ENCODE results near the gene SH3BP4. TPM values are rescaled to one million over a fixed set of nuclear protein-coding genes. Genes with fewer than 3 reads are reported as not detected.

The SH3BP4 gene
- total and polyA plus RNA-seq, 2 of the 8 experiments (the other 6 are each of a cell fraction or from before 2014, with no cell fraction given): 28.3 to 35.4 TPM

DNA sequence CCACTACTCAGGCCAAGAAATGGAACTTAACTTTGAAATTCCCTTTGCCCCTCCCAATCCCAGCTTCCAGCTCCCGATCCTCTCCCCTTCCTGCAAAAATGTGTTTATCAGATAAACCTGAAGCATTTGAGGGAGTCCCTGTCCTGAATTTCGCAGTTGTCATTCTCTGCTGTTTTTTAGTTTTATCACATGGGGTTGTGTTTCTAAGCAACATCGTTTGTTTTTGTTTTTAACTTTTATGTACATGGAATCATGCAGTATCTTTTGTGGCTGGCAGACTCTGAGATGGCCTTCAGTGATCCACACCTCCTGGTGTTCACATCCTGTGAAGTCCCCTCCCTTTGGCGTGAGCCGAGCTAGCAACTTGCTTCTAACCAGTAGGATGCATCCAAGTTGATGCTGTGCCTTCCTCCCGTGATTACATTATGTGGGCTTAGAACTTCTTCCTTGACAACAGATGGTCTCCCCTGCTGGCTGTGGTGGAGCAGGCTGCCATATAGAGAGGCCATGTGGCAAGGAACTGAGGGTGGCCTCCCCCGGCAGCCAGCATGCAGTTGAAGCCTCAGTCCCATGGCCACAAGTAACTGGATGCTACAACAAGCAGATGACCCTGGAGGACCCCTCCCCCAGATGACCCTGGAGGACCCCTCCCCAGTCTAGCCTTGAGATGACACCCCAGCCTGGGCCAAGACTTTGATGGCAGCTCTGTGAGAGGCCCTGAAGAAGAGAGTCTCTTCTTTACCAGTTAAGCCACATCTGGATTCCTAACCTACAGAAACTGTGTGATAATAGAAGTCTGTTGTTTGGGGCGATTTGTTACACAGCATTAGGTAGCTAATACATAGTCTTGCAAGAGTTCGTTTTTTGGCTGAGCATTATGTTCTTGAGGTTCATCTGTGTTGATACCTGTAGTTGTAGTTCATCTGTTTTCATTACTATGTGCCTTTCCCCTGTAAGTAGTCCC is 27.7 kb downstream of the SH3BP4 start:
- Histone ChIP-seq H4K20me1 (replicated peaks in 1 of 2; ENCODE audit: control insufficient read depth in 1 of 2, insufficient read depth in 2 of 2, low read length in 2 of 2) (peaks cover 7 to 22% of the 10 kb centered on the region in 2 experiments), H3K14ac (ENCODE audit: insufficient read length) (no peak overlapping the region), H2AK5ac (ENCODE audit: low read depth, low read length) (no peak overlapping the region; the same call in 1 of the 2 replicates), H3K9me3 (ENCODE audit: insufficient read depth in 2 of 2, low read depth in 1 of 2, low read length in 1 of 2) (peaks cover 4% of the 10 kb centered on the region in 2 experiments; a peak in 2 of 4 replicates), H4K91ac (replicated peaks; ENCODE audit: insufficient read length, low read length) (no peak overlapping the region), H3K4me3 (ENCODE audit: extremely low read depth in 1 of 4, insufficient read depth in 2 of 4, low read depth in 3 of 4, low read length in 4 of 4) (no peak overlapping the region), H2BK5ac (ENCODE audit: low read depth, low read length) (no peak overlapping the region; the same call in 1 of the 2 replicates), H2BK15ac (ENCODE audit: low read length) (no peak overlapping the region), H3K79me1 (ENCODE audit: low read depth, low read length) (peaks cover 41% of the 10 kb centered on the region), H4K5ac (ENCODE audit: insufficient read length, low read depth, low read length) (no peak overlapping the region), H2BK20ac (ENCODE audit: low read length) (no peak overlapping the region), H3K27me3 (replicated peaks in 1 of 4; ENCODE audit: control insufficient read depth in 3 of 4, extremely low read depth in 1 of 4, insufficient read depth in 3 of 4, low read length in 3 of 4) (no peaks in the 10 kb centered on the region), H3K23ac (ENCODE audit: insufficient read length) (no peak overlapping the region), H3K4me2 (ENCODE audit: insufficient read depth in 1 of 2, low read depth in 2 of 2, low read length in 2 of 2) (no peak overlapping the region; a peak in 1 of 4 replicates), H3K79me2 (ENCODE audit: control insufficient read depth in 1 of 2, insufficient read depth in 2 of 2, low read length in 2 of 2) (peaks cover 22 to 99% of the 10 kb centered on the region in 2 experiments; a peak in 3 of 4 replicates), H3K4me1 (replicated peaks in 1 of 4; ENCODE audit: control insufficient read depth in 3 of 4, insufficient read depth in 4 of 4, low read length in 3 of 4) (peaks cover 10 to 43% (median 29%) of the 10 kb centered on the region in 4 experiments), H3K23me2 (ENCODE audit: low read depth, low read length) (0 out of 2 replicates have a peak, but pooled peaks cover 2% of the 10 kb centered on the region), H2AFZ (ENCODE audit: low read length) (no peak overlapping the region), H3K18ac (ENCODE audit: extremely low read depth, low read length) (no peak overlapping the region), H4K8ac (ENCODE audit: extremely low read depth, insufficient read depth, low read length) (no peak overlapping the region), H3K27ac (ENCODE audit: low read depth, low read length) (no peak overlapping the region), H2BK12ac (ENCODE audit: low read depth, low read length) (no peak overlapping the region; the same call in 1 of the 2 replicates), H2BK120ac (replicated peaks; ENCODE audit: low read depth, low read length) (no peak overlapping the region), H3K56ac (replicated peaks; ENCODE audit: insufficient read length, low read depth, low read length) (no peak overlapping the region), H3K9ac (replicated peaks in 1 of 4; ENCODE audit: extremely low read depth in 1 of 4, low read depth in 3 of 4, low read length in 3 of 4) (peak overlapping the region in 1 of 4 experiments; percentile 10; a peak in 1 of 7 replicates), H3K4ac (replicated peaks; ENCODE audit: insufficient read length, low read depth, low read length) (no peak overlapping the region), H3K36me3 (ENCODE audit: control insufficient read depth in 2 of 4, insufficient read depth in 4 of 4, low read length in 3 of 4) (peaks cover 0 to 17% (median under 1%) of the 10 kb centered on the region in 4 experiments; a peak in 4 of 8 replicates)
- WGBS, 2 experiments (ENCODE audit: extremely low coverage in 1 of 2, insufficient coverage in 1 of 2, insufficient read length in 1 of 2, insufficient replicate concordance in 2 of 2, low coverage in 1 of 2, low lambda C conversion rate in 2 of 2, missing lambda C conversion rate in 1 of 2): 88% methylated on average over 9 of the region's 9 CpGs; no CpG with 5 or more reads in 1 of the 2 experiments
- FAIRE-seq (no peak), DNase-seq (ENCODE audit: low read depth in 1 of 2, low spot score in 2 of 2) (no peak)
- ChIA-PET POLR2A (ENCODE audit: partially characterized antibody) (interaction anchor here (1.7 kb wide), 1 partner anchor 25 kb away, joined by 6 read pairs; no protein-coding TSS in a partner anchor), CTCF (ENCODE audit: partially characterized antibody) (interaction anchor here (1.0 to 3.0 kb wide), 6 partner anchors 11 to 128 kb away, joined by 3 to 9 read pairs (median 4); no protein-coding TSS in a partner anchor)
- TF ChIP-seq POU5F1 (IDR thresholded peaks at IDR 0.05; ENCODE audit: low read depth, low read length) (no peak), TEAD4 (IDR thresholded peaks at IDR 0.05; ENCODE audit: low read depth, low read length) (no peak), TAF1 (IDR thresholded peaks at IDR 0.05; ENCODE audit: low read depth, low read length) (no peak), SP2 (IDR thresholded peaks at IDR 0.05; ENCODE audit: low read length) (no peak), SIX5 (IDR thresholded peaks at IDR 0.05; ENCODE audit: low read depth, low read length) (no peak), ASH2L (IDR thresholded peaks at IDR 0.05; ENCODE audit: low read length) (no peak), POLR2AphosphoS5 (IDR thresholded peaks at IDR 0.05; ENCODE audit: low read depth, low read length) (no peak), EGR1 (IDR thresholded peaks at IDR 0.05; ENCODE audit: borderline replicate concordance, low read depth, low read length) (no peak), TBP (IDR thresholded peaks at IDR 0.05; ENCODE audit: low read depth, low read length) (no peak)
